GM23338 (cell line): ENCODE data around the gene EIF3L. TPM values are rescaled to one million over a fixed set of nuclear protein-coding genes. Genes with fewer than 3 reads are reported as not detected.

Experiments
- ATAC-seq: fragments of 200-7000 bp; cut with Tn5 transposase; 3 replicates; pipeline ENCODE4 v1.9.1; 2020
- DNase-seq: peaks from one replicate; pipeline ENCODE4 v3.0.0-alpha.2; 2015; ENCODE audit warnings: low spot score
- H2AFZ ChIP-seq: fragments of 200-600 bp; sonication (generic); 2 replicates; pipeline ENCODE4 v1.8.0; 2016; ENCODE audit warnings: antibody characterized with exemption, mild to moderate bottlenecking, moderate library complexity
- H3F3A ChIP-seq: fragments of 200-600 bp; sonication (generic); replicated peaks from 2 replicates; pipeline ENCODE4 v1.8.0; 2017; ENCODE audit warnings: antibody characterized with exemption, mixed run types, low read depth
- H3K27ac ChIP-seq: fragments of 200-600 bp; sonication (generic); 2 replicates; pipeline ENCODE4 v1.6.1; 2016; ENCODE audit warnings: low read depth
- H3K27me3 ChIP-seq: fragments of 200-600 bp; sonication (generic); 2 replicates; pipeline ENCODE4 v1.8.0; 2016; ENCODE audit warnings: mild to moderate bottlenecking, mixed run types, moderate library complexity; ENCODE audit not compliant: insufficient read depth
- H3K36me3 ChIP-seq: fragments of 200-600 bp; sonication (generic); 2 replicates; pipeline ENCODE4 v1.8.0; 2016; ENCODE audit warnings: mild to moderate bottlenecking; ENCODE audit not compliant: insufficient read depth
- H3K4me1 ChIP-seq: fragments of 200-600 bp; sonication (generic); 2 replicates; pipeline ENCODE4 v1.8.0; 2016; ENCODE audit warnings: mild to moderate bottlenecking, moderate library complexity; ENCODE audit not compliant: insufficient read depth
- H3K4me2 ChIP-seq: fragments of 200-600 bp; sonication (generic); 2 replicates; pipeline ENCODE4 v1.7.1; 2017; ENCODE audit warnings: mixed run types
- H3K4me3 ChIP-seq: fragments of 200-600 bp; sonication (generic); 2 replicates; pipeline ENCODE4 v1.6.1; 2016; ENCODE audit warnings: mixed run types
- H3K79me2 ChIP-seq: fragments of 200-600 bp; sonication (generic); replicated peaks from 2 replicates; pipeline ENCODE4 v1.8.0; 2017; ENCODE audit warnings: mild to moderate bottlenecking; ENCODE audit not compliant: insufficient read depth
- H3K9me2 ChIP-seq: fragments of 200-600 bp; sonication (generic); 2 replicates; pipeline ENCODE4 v1.8.0; 2017; ENCODE audit not compliant: insufficient read depth
- H4K20me1 ChIP-seq: fragments of 200-600 bp; sonication (generic); replicated peaks from 2 replicates; pipeline ENCODE4 v1.8.0; 2017; ENCODE audit warnings: mild to moderate bottlenecking; ENCODE audit not compliant: insufficient read depth
- H3K27ac Mint-ChIP-seq: 2 replicates; pipeline ENCODE4 v1.8.0; 2020; ENCODE audit warnings: inconsistent platforms, mild to moderate bottlenecking, moderate library complexity, mixed read lengths
- H3K27me3 Mint-ChIP-seq: 3 replicates; pipeline ENCODE4 v1.8.0; 2022; ENCODE audit warnings: low read depth, mild to moderate bottlenecking, moderate library complexity, mixed read lengths, inconsistent platforms; ENCODE audit not compliant: insufficient read depth, poor library complexity
- H3K36me3 Mint-ChIP-seq: 3 replicates; pipeline ENCODE4 v1.8.0; 2021; ENCODE audit warnings: low read depth, mild to moderate bottlenecking, inconsistent platforms, moderate library complexity, mixed read lengths
- H3K4me1 Mint-ChIP-seq: 3 replicates; pipeline ENCODE4 v1.8.0; 2020; ENCODE audit warnings: mild to moderate bottlenecking, inconsistent platforms, mixed read lengths
- H3K4me3 Mint-ChIP-seq: 3 replicates; pipeline ENCODE4 v1.8.0; 2021; ENCODE audit warnings: moderate library complexity, mild to moderate bottlenecking, inconsistent platforms, mixed read lengths
- H3K9me3 Mint-ChIP-seq: 3 replicates; pipeline ENCODE4 v1.8.0; 2020; ENCODE audit warnings: moderate library complexity, mild to moderate bottlenecking, inconsistent platforms, mixed read lengths
- CTCF ChIP-seq, 2 experiments: fragments of 200-600 bp in 1 of 2; sonication (generic) in 1 of 2; conservative IDR thresholded peaks; 2 replicates each; pipeline versions ENCODE4 v1.5.1 to v1.6.1; 2016 to 2017; ENCODE audit warnings: antibody characterized with exemption in 2 of 2, low read depth in 2 of 2, mild to moderate bottlenecking in 2 of 2, moderate library complexity in 1 of 2
- EZH2 ChIP-seq: fragments of 200-600 bp; sonication (generic); IDR thresholded peaks from one replicate; pipeline ENCODE4 v1.8.0; 2017; ENCODE audit warnings: antibody characterized with exemption, mild to moderate bottlenecking, low read depth; ENCODE audit not compliant: unreplicated experiment
- NANOG ChIP-seq: IDR thresholded peaks from 2 replicates; pipeline ENCODE4 v1.6.1; 2016; ENCODE audit warnings: antibody characterized with exemption, borderline replicate concordance
- STAT1 ChIP-seq: IDR thresholded peaks from one replicate; pipeline ENCODE4 v1.6.1; 2016; ENCODE audit warnings: antibody characterized with exemption; ENCODE audit not compliant: unreplicated experiment
- ZNF114 ChIP-seq: fragments of 250-450 bp; sonication (Bioruptor Pico); IDR thresholded peaks from 2 replicates; pipeline ENCODE4 v1.5.0; 2020; ENCODE audit warnings: mild to moderate bottlenecking, moderate library complexity
- ZNF331 ChIP-seq: fragments of 250-450 bp; sonication (Bioruptor Pico); IDR thresholded peaks from 2 replicates; pipeline ENCODE4 v1.5.0; 2020; ENCODE audit warnings: low read depth, mild to moderate bottlenecking, moderate library complexity
- polyA plus RNA-seq: library from polyadenylated mRNA; unstranded; fragments of >200 nt; fragmentation: Nextera tagmentation; extraction: Ambion mirVana; gene quantifications from 2 replicates; pipeline ENCODE4 v1.2.1, GENCODE V29; 2016
- total RNA-seq: library from RNA; depleted of rRNA; stranded (reverse); fragments of >200 nt; shearing (Covaris generic); gene quantifications from 2 replicates; pipeline ENCODE4 v1.2.3, GENCODE V29; 2014
- TF ChIP-seq, protein P1 (sequence below): IDR thresholded peaks from one replicate; pipeline ENCODE4 v1.6.1; 2018; ENCODE audit warnings: antibody characterized with exemption; ENCODE audit not compliant: unreplicated experiment
- TF ChIP-seq, protein P2 (sequence below): IDR thresholded peaks from 2 replicates; pipeline ENCODE4 v1.6.1; 2016; ENCODE audit warnings: antibody characterized with exemption
- TF ChIP-seq, protein P3 (sequence below): fragments of 250-450 bp; sonication (Bioruptor Pico); IDR thresholded peaks from 2 replicates; pipeline ENCODE4 v1.5.0; 2020; ENCODE audit warnings: mild to moderate bottlenecking, moderate library complexity

Gene EIF3L
- total and polyA plus RNA-seq, 2 experiments from 2014 or later = 430 to 459 TPM

DNA sequence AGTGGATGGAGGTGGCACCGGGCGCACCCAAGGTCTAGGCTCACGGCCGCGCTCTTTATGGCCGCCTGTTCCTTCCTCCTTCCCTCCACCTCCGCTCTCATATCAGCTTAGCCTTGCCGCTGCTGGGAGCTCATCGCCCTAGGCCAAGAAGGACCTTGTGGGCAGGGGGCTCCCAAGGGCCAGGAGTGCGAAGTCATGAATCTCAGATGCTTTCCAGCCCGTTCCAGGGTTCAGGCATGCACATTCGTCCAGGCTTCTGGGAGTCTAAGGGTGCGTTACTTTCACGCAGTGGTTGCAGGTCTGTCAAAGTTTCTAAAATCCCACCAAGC lies 30.1 kb upstream of the EIF3L start:
- Histone ChIP-seq H3K4me3 (peak overlapping the region; percentile 59), H3K79me2 (no peaks in the 10 kb centered on the region), H3K4me2 (peak overlapping the region; percentile 88), H3F3A (peaks cover 22% of the 10 kb centered on the region), H3K9me2 (no peaks in the 10 kb centered on the region), H3K36me3 (peaks cover 4% of the 10 kb centered on the region; the same call in 1 of the 2 replicates), H4K20me1 (no peaks in the 10 kb centered on the region), H3K27ac (no peak overlapping the region), H2AFZ (peak overlapping the region; percentile 96), H3K4me1 (peaks cover 30% of the 10 kb centered on the region), H3K27me3 (peaks cover 45% of the 10 kb centered on the region)
- Mint-ChIP-seq H3K27ac (no peak overlapping the region), H3K36me3 (peaks cover 9% of the 10 kb centered on the region), H3K9me3 (no peaks in the 10 kb centered on the region; the same call in 2 of the 3 replicates), H3K27me3 (peaks cover 48% of the 10 kb centered on the region), H3K4me3 (peak overlapping the region; percentile 74), H3K4me1 (peaks cover 39% of the 10 kb centered on the region)
- ATAC-seq (peak; percentile 25), DNase-seq (peak; percentile 51)
- TF ChIP-seq ZNF114 (CRISPR knock-in tag) (no peak), EZH2 (peak; percentile 43), NANOG (no peak), ZNF331 (CRISPR knock-in tag) (no peak), STAT1 (no peak)
- TF ChIP-seq, protein P1, sequence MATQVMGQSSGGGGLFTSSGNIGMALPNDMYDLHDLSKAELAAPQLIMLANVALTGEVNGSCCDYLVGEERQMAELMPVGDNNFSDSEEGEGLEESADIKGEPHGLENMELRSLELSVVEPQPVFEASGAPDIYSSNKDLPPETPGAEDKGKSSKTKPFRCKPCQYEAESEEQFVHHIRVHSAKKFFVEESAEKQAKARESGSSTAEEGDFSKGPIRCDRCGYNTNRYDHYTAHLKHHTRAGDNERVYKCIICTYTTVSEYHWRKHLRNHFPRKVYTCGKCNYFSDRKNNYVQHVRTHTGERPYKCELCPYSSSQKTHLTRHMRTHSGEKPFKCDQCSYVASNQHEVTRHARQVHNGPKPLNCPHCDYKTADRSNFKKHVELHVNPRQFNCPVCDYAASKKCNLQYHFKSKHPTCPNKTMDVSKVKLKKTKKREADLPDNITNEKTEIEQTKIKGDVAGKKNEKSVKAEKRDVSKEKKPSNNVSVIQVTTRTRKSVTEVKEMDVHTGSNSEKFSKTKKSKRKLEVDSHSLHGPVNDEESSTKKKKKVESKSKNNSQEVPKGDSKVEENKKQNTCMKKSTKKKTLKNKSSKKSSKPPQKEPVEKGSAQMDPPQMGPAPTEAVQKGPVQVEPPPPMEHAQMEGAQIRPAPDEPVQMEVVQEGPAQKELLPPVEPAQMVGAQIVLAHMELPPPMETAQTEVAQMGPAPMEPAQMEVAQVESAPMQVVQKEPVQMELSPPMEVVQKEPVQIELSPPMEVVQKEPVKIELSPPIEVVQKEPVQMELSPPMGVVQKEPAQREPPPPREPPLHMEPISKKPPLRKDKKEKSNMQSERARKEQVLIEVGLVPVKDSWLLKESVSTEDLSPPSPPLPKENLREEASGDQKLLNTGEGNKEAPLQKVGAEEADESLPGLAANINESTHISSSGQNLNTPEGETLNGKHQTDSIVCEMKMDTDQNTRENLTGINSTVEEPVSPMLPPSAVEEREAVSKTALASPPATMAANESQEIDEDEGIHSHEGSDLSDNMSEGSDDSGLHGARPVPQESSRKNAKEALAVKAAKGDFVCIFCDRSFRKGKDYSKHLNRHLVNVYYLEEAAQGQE = no peak
- TF ChIP-seq, protein P2, sequence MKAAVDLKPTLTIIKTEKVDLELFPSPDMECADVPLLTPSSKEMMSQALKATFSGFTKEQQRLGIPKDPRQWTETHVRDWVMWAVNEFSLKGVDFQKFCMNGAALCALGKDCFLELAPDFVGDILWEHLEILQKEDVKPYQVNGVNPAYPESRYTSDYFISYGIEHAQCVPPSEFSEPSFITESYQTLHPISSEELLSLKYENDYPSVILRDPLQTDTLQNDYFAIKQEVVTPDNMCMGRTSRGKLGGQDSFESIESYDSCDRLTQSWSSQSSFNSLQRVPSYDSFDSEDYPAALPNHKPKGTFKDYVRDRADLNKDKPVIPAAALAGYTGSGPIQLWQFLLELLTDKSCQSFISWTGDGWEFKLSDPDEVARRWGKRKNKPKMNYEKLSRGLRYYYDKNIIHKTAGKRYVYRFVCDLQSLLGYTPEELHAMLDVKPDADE = no peak

DNA sequence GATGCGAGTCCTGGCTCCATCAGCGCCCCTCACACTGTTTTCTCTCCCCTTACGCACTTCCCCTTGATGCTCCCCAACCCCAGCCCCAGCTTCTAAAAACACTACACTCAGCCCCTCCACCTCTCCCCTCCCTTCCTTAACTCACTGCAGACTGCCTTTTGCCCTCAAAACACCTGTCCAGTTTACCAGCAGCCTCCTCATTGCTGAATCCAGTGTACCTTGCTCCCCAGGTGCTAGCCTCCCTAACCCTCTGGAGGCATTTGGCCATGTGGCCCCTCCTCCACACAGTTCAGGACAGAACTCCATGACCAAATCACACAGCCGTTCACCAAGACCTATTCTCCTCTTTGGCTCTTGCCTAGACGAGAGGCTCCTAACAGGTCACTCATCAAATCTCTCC lies 28.9 kb upstream of the EIF3L start:
- DNase-seq = no peak
- Histone ChIP-seq H3K4me2 (no peak overlapping the region), H4K20me1 (no peaks in the 10 kb centered on the region), H3K27ac (no peak overlapping the region), H3K79me2 (no peaks in the 10 kb centered on the region), H3K27me3 (peaks cover 55% of the 10 kb centered on the region), H3K4me1 (peaks cover 33% of the 10 kb centered on the region), H3K9me2 (no peaks in the 10 kb centered on the region), H2AFZ (no peak overlapping the region), H3K36me3 (no peaks in the 10 kb centered on the region), H3K4me3 (no peak overlapping the region), H3F3A (peaks cover 22% of the 10 kb centered on the region)
- peak overlapping the region; percentile 20; the same call in 1 of the 3 replicates for H3K4me3 Mint-ChIP-seq
- H3K4me1 Mint-ChIP-seq = peaks cover 43% of the 10 kb centered on the region
- H3K27ac Mint-ChIP-seq = no peak overlapping the region
- H3K27me3 Mint-ChIP-seq = peaks cover 52% of the 10 kb centered on the region
- no peak for ATAC-seq
- no peaks in the 10 kb centered on the region; the same call in 2 of the 3 replicates for H3K9me3 Mint-ChIP-seq
- peaks cover 4% of the 10 kb centered on the region; the same call in 2 of the 3 replicates for H3K36me3 Mint-ChIP-seq
- no peak for TF ChIP-seq NANOG
- TF ChIP-seq CTCF (conservative IDR thresholded peaks at IDR 0.05; ENCODE audit: low read depth in 2 of 2) = no peak
- no peak for TF ChIP-seq ZNF114 (CRISPR knock-in tag)
- TF ChIP-seq, protein P3, sequence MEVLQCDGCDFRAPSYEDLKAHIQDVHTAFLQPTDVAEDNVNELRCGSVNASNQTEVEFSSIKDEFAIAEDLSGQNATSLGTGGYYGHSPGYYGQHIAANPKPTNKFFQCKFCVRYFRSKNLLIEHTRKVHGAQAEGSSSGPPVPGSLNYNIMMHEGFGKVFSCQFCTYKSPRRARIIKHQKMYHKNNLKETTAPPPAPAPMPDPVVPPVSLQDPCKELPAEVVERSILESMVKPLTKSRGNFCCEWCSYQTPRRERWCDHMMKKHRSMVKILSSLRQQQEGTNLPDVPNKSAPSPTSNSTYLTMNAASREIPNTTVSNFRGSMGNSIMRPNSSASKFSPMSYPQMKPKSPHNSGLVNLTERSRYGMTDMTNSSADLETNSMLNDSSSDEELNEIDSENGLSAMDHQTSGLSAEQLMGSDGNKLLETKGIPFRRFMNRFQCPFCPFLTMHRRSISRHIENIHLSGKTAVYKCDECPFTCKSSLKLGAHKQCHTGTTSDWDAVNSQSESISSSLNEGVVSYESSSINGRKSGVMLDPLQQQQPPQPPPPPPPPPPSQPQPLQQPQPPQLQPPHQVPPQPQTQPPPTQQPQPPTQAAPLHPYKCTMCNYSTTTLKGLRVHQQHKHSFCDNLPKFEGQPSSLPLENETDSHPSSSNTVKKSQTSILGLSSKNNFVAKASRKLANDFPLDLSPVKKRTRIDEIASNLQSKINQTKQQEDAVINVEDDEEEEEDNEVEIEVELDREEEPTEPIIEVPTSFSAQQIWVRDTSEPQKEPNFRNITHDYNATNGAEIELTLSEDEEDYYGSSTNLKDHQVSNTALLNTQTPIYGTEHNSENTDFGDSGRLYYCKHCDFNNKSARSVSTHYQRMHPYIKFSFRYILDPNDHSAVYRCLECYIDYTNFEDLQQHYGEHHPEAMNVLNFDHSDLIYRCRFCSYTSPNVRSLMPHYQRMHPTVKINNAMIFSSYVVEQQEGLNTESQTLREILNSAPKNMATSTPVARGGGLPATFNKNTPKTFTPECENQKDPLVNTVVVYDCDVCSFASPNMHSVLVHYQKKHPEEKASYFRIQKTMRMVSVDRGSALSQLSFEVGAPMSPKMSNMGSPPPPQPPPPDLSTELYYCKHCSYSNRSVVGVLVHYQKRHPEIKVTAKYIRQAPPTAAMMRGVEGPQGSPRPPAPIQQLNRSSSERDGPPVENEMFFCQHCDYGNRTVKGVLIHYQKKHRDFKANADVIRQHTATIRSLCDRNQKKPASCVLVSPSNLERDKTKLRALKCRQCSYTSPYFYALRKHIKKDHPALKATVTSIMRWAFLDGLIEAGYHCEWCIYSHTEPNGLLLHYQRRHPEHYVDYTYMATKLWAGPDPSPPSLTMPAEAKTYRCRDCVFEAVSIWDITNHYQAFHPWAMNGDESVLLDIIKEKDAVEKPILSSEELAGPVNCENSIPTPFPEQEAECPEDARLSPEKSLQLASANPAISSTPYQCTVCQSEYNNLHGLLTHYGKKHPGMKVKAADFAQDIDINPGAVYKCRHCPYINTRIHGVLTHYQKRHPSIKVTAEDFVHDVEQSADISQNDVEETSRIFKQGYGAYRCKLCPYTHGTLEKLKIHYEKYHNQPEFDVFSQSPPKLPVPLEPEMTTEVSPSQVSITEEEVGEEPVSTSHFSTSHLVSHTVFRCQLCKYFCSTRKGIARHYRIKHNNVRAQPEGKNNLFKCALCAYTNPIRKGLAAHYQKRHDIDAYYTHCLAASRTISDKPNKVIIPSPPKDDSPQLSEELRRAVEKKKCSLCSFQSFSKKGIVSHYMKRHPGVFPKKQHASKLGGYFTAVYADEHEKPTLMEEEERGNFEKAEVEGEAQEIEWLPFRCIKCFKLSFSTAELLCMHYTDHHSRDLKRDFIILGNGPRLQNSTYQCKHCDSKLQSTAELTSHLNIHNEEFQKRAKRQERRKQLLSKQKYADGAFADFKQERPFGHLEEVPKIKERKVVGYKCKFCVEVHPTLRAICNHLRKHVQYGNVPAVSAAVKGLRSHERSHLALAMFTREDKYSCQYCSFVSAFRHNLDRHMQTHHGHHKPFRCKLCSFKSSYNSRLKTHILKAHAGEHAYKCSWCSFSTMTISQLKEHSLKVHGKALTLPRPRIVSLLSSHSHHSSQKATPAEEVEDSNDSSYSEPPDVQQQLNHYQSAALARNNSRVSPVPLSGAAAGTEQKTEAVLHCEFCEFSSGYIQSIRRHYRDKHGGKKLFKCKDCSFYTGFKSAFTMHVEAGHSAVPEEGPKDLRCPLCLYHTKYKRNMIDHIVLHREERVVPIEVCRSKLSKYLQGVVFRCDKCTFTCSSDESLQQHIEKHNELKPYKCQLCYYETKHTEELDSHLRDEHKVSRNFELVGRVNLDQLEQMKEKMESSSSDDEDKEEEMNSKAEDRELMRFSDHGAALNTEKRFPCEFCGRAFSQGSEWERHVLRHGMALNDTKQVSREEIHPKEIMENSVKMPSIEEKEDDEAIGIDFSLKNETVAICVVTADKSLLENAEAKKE = no peak
